ENCODE measurements around the gene FOXD1.

DNA sequence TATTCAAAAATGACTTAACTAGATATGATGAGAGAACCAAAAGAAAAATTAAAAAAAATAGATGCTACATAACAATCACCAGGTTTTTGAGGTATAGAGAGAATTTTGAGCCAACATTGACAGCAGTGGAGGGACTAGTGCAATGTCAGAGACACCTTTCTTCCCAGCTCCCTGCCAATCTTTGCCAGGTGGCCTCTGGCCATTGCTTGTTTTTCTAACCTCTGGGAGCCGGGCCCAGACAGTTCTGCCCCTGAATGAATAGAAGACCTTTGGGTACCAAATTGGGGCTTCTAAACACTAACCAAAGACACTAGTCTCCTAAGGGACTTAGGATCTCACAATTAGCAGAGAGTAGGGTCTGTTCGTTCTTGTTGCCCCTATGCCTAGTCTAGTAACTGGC, 33.4 kb downstream of the FOXD1 start:
- TF ChIP-seq, protein P1, sequence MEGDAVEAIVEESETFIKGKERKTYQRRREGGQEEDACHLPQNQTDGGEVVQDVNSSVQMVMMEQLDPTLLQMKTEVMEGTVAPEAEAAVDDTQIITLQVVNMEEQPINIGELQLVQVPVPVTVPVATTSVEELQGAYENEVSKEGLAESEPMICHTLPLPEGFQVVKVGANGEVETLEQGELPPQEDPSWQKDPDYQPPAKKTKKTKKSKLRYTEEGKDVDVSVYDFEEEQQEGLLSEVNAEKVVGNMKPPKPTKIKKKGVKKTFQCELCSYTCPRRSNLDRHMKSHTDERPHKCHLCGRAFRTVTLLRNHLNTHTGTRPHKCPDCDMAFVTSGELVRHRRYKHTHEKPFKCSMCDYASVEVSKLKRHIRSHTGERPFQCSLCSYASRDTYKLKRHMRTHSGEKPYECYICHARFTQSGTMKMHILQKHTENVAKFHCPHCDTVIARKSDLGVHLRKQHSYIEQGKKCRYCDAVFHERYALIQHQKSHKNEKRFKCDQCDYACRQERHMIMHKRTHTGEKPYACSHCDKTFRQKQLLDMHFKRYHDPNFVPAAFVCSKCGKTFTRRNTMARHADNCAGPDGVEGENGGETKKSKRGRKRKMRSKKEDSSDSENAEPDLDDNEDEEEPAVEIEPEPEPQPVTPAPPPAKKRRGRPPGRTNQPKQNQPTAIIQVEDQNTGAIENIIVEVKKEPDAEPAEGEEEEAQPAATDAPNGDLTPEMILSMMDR (IDR thresholded peaks at IDR 0.05) = no peak
- TF ChIP-seq POLR2A (IDR thresholded peaks at IDR 0.05) = no peak
